ENCODE measurements around the gene GID8. TPM values are rescaled to one million over a fixed set of nuclear protein-coding genes. Genes with fewer than 3 reads are reported as not detected.

The GID8 gene
- total RNA-seq, 1 experiment from 2014 or later: 37.2 TPM

DNA sequence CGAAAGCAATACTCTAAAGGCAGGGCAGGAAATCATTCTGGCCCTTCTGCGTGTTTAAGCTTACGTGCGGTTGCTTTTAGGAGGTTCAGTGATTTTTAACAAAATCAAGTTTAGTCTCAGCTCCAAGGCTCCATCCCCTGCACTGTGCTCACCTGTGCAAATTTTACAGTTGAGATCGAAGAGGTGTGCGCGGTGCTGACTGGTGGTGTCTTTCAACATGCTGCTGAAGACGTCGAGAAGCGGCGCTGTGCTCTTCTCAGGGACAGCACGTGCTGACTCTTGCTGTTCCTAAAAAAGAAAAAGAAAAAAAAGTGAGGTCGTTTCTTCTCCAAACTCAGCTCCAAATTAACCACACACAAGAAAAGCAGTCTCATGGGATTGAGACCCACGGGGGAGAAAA lies 43.7 kb upstream of the GID8 start:
- Histone ChIP-seq H3K9me2 (replicated peaks; ENCODE audit: low read length) (no peaks in the 10 kb centered on the region), H3K4me2 (ENCODE audit: low read length) (no peak overlapping the region), H3K4me3 (ENCODE audit: low read length) (no peak overlapping the region), H3K36me3 (ENCODE audit: low read depth, low read length) (peaks cover 54% of the 10 kb centered on the region), H4K20me1 (ENCODE audit: low read length) (no peaks in the 10 kb centered on the region), H3K9ac (ENCODE audit: low read length) (no peak overlapping the region), H3F3A (ENCODE audit: low read length, unreplicated experiment) (no peaks in the 10 kb centered on the region), H2AFZ (ENCODE audit: low read length) (no peak overlapping the region), H3K27me3 (ENCODE audit: low read length) (no peaks in the 10 kb centered on the region), H3K79me2 (ENCODE audit: low read length) (no peaks in the 10 kb centered on the region), H3K27ac (ENCODE audit: low read length) (no peak overlapping the region), H3K9me3 (ENCODE audit: low read length) (no peaks in the 10 kb centered on the region), H3K4me1 (ENCODE audit: insufficient read depth, low read length) (no peaks in the 10 kb centered on the region)
- ChIA-PET CTCF (no interaction called here), POLR2A (ENCODE audit: unreplicated experiment) (no interaction called here)
- no TSS peak for BruUV-seq (replicated peaks)
- DNase-seq: no peak
- intact Hi-C loops (cut with micrococcal nuclease): no loop called here
- ATAC-seq: no peak
- TF ChIP-seq, protein P1, sequence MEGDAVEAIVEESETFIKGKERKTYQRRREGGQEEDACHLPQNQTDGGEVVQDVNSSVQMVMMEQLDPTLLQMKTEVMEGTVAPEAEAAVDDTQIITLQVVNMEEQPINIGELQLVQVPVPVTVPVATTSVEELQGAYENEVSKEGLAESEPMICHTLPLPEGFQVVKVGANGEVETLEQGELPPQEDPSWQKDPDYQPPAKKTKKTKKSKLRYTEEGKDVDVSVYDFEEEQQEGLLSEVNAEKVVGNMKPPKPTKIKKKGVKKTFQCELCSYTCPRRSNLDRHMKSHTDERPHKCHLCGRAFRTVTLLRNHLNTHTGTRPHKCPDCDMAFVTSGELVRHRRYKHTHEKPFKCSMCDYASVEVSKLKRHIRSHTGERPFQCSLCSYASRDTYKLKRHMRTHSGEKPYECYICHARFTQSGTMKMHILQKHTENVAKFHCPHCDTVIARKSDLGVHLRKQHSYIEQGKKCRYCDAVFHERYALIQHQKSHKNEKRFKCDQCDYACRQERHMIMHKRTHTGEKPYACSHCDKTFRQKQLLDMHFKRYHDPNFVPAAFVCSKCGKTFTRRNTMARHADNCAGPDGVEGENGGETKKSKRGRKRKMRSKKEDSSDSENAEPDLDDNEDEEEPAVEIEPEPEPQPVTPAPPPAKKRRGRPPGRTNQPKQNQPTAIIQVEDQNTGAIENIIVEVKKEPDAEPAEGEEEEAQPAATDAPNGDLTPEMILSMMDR (conservative IDR thresholded peaks at IDR 0.05; ENCODE audit: low read depth, low read length): no peak
- TF ChIP-seq EZH2phosphoT487 (IDR thresholded peaks at IDR 0.05; ENCODE audit: borderline replicate concordance, low read length) (no peak), EZH2 (IDR thresholded peaks at IDR 0.05; ENCODE audit: low read length, unreplicated experiment) (no peak)

DNA sequence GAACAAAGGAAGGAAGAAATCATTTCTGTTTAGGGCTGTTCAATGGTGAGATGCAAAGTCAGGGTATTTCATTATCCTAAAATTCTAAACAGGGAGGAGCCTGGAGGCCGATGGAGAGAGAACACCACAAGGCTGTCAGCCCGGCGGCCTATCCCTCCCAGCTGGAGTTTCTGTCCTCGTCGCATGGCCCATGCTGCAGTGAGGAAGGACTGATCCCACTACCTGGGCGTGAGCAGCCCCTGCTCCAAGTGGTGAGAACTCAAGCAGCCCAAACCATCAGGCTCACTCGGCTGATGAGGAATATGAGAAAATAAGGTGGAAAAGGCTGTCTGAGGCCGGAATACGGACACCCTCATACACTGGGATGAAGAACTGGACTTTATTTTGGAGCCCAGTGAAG lies 42.4 kb upstream of the GID8 start:
- no TSS peak for BruUV-seq (replicated peaks)
- TF ChIP-seq EZH2phosphoT487 (IDR thresholded peaks at IDR 0.05; ENCODE audit: borderline replicate concordance, low read length) (no peak), EZH2 (IDR thresholded peaks at IDR 0.05; ENCODE audit: low read length, unreplicated experiment) (no peak)
- TF ChIP-seq, protein P1 (conservative IDR thresholded peaks at IDR 0.05; ENCODE audit: low read depth, low read length): no peak
- ChIA-PET CTCF (no interaction called here), POLR2A (ENCODE audit: unreplicated experiment) (no interaction called here)
- Histone ChIP-seq H2AFZ (ENCODE audit: low read length) (no peak overlapping the region), H3K79me2 (ENCODE audit: low read length) (no peaks in the 10 kb centered on the region), H3K36me3 (ENCODE audit: low read depth, low read length) (peaks cover 42% of the 10 kb centered on the region), H3K4me1 (ENCODE audit: insufficient read depth, low read length) (peaks cover 3% of the 10 kb centered on the region), H3K27me3 (ENCODE audit: low read length) (no peaks in the 10 kb centered on the region), H4K20me1 (ENCODE audit: low read length) (0 out of 2 replicates have a peak, but pooled peaks cover 3% of the 10 kb centered on the region), H3K4me3 (ENCODE audit: low read length) (no peak overlapping the region), H3K9me3 (ENCODE audit: low read length) (no peaks in the 10 kb centered on the region), H3K9ac (ENCODE audit: low read length) (no peak overlapping the region), H3K4me2 (ENCODE audit: low read length) (no peak overlapping the region), H3K9me2 (replicated peaks; ENCODE audit: low read length) (no peaks in the 10 kb centered on the region), H3K27ac (ENCODE audit: low read length) (no peak overlapping the region), H3F3A (ENCODE audit: low read length, unreplicated experiment) (no peaks in the 10 kb centered on the region)
- DNase-seq (no peak), ATAC-seq (no peak)
- intact Hi-C loops (cut with micrococcal nuclease): no loop called here

DNA sequence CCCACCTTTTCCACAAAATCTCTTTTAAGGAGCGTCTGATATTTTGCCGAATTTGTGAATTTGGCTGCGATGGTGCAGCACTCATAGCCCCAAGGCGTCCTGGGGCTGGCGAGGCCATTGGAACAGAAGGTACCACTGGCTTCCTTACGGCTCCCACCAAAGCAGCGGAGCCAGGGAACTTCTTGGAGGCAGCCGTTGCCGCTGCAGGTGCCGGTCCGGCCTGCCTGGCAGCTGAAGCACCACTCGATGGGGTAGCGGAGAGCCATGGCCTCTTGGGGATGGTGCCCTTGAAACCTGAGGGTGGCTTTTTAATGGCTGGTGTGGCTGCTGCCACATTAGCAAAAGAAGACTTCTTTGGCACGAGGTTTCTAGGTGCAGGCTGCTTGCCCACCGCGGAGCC lies 41.4 kb upstream of the GID8 start:
- H3K27ac ChIP-seq (ENCODE audit: low read length): no peak overlapping the region
- no peak overlapping the region for H3K4me2 ChIP-seq (ENCODE audit: low read length)
- no peaks in the 10 kb centered on the region for H3K27me3 ChIP-seq (ENCODE audit: low read length)
- H3K4me1 ChIP-seq (ENCODE audit: insufficient read depth, low read length): peaks cover 10% of the 10 kb centered on the region
- ChIA-PET CTCF (no interaction called here), POLR2A (ENCODE audit: unreplicated experiment) (no interaction called here)
- no peak overlapping the region for H2AFZ ChIP-seq (ENCODE audit: low read length)
- no peak overlapping the region for H3K4me3 ChIP-seq (ENCODE audit: low read length)
- TF ChIP-seq EZH2phosphoT487 (IDR thresholded peaks at IDR 0.05; ENCODE audit: borderline replicate concordance, low read length): no peak
- TF ChIP-seq, protein P1 (conservative IDR thresholded peaks at IDR 0.05; ENCODE audit: low read depth, low read length): no peak
- no peak for TF ChIP-seq EZH2 (IDR thresholded peaks at IDR 0.05; ENCODE audit: low read length, unreplicated experiment)
- intact Hi-C loops (cut with micrococcal nuclease): no loop called here
- ATAC-seq: no peak
- H3K36me3 ChIP-seq (ENCODE audit: low read depth, low read length): peaks cover 39% of the 10 kb centered on the region
- no peaks in the 10 kb centered on the region for H3K79me2 ChIP-seq (ENCODE audit: low read length)
- no peaks in the 10 kb centered on the region for H3K9me3 ChIP-seq (ENCODE audit: low read length)
- H3K9me2 ChIP-seq (replicated peaks; ENCODE audit: low read length): no peaks in the 10 kb centered on the region
- no peaks in the 10 kb centered on the region for H3F3A ChIP-seq (ENCODE audit: low read length, unreplicated experiment)
- no peak for DNase-seq
- BruUV-seq (replicated peaks): no TSS peak
- 0 out of 2 replicates have a peak, but pooled peaks cover 3% of the 10 kb centered on the region for H4K20me1 ChIP-seq (ENCODE audit: low read length)
- no peak overlapping the region for H3K9ac ChIP-seq (ENCODE audit: low read length)
